ENCODE measurements around the gene GRAP. TPM values are rescaled to one million over a fixed set of nuclear protein-coding genes. Genes with fewer than 3 reads are reported as not detected.

GRAP gene
- total RNA-seq, 2 experiments from 2014 or later: 11.9 to 12.2 TPM

GRCh38 chr17:18986541-18987229 is 60.1 kb downstream of the GRAP start:
- Mint-ChIP-seq H3K4me1 (ENCODE audit: low read depth) (peaks cover 22% of the 10 kb centered on the region), H3K4me3 (no peak overlapping the region), H3K27me3 (no peaks in the 10 kb centered on the region), H3K9me3 (no peaks in the 10 kb centered on the region), H3K36me3 (ENCODE audit: low read depth) (peaks cover 8% of the 10 kb centered on the region), H3K27ac (no peak overlapping the region)
- peak; percentile 52 for ATAC-seq
- intact Hi-C loops (cut with micrococcal nuclease): no loop called here
- POLR2A ChIA-PET: interaction anchor here (0.6 to 1.2 kb wide), 2 partner anchors 11 to 36 kb away, joined by 3 read pairs; no protein-coding TSS in a partner anchor
- DNase-seq: peak; percentile 52
- TF ChIP-seq CTCF (IDR thresholded peaks at IDR 0.05): no peak
- CTCF ChIA-PET: interaction anchor here (1.2 kb wide), 1 partner anchor 26 kb away, joined by 3 read pairs; no protein-coding TSS in a partner anchor

GRCh38 chr17:18985475-18985874 is 61.3 kb downstream of the GRAP start:
- Mint-ChIP-seq H3K4me3 (no peak overlapping the region), H3K36me3 (ENCODE audit: low read depth) (peaks cover 8% of the 10 kb centered on the region), H3K9me3 (no peaks in the 10 kb centered on the region), H3K27me3 (no peaks in the 10 kb centered on the region), H3K4me1 (ENCODE audit: low read depth) (peaks cover 19% of the 10 kb centered on the region), H3K27ac (no peak overlapping the region)
- ChIA-PET CTCF (interaction anchor here (0.7 to 1.3 kb wide), 2 partner anchors 16 to 24 kb away, joined by 3 to 4 read pairs; no protein-coding TSS in a partner anchor), POLR2A (interaction anchor here (1.2 kb wide), 1 partner anchor 37 kb away, joined by 3 read pairs; no protein-coding TSS in a partner anchor)
- TF ChIP-seq CTCF (IDR thresholded peaks at IDR 0.05): no peak
- intact Hi-C loops (cut with micrococcal nuclease): no loop called here
- DNase-seq (no peak), ATAC-seq (no peak)

- intact Hi-C loops (cut with micrococcal nuclease): no loop called here
- Mint-ChIP-seq H3K36me3 (ENCODE audit: low read depth) (peaks cover 8% of the 10 kb centered on the region), H3K4me1 (ENCODE audit: low read depth) (peaks cover 19% of the 10 kb centered on the region), H3K9me3 (no peaks in the 10 kb centered on the region), H3K27me3 (no peaks in the 10 kb centered on the region), H3K4me3 (no peak overlapping the region), H3K27ac (no peak overlapping the region)
- ChIA-PET CTCF (no interaction called here), POLR2A (no interaction called here)
- DNase-seq (no peak), ATAC-seq (no peak)
- TF ChIP-seq CTCF (IDR thresholded peaks at IDR 0.05): no peak
These were observed 62.3 kb downstream of the GRAP start for GRCh38 chr17:18984273-18985114.

- POLR2A ChIA-PET: interaction anchor here (1.0 to 1.1 kb wide), 2 partner anchors 19 to 20 kb away, joined by 3 read pairs; no protein-coding TSS in a partner anchor
- CTCF ChIA-PET: interaction anchor here (1.2 kb wide), 1 partner anchor 21 kb away, joined by 3 read pairs; no protein-coding TSS in a partner anchor
- no peak for TF ChIP-seq CTCF (IDR thresholded peaks at IDR 0.05)
- ATAC-seq (no peak), DNase-seq (no peak)
- no peak overlapping the region for H3K27ac Mint-ChIP-seq
- H3K36me3 Mint-ChIP-seq (ENCODE audit: low read depth): peaks cover 5% of the 10 kb centered on the region
- no peaks in the 10 kb centered on the region for H3K9me3 Mint-ChIP-seq
- intact Hi-C loops (cut with micrococcal nuclease): no loop called here
- no peak overlapping the region for H3K4me3 Mint-ChIP-seq
- H3K4me1 Mint-ChIP-seq (ENCODE audit: low read depth): peaks cover 5% of the 10 kb centered on the region
- H3K27me3 Mint-ChIP-seq: no peaks in the 10 kb centered on the region
These were observed 64.9 kb downstream of the GRAP start for GRCh38 chr17:18981642-18982424.

All from activated CD8-positive, alpha-beta T cell treated with anti-CD3 and anti-CD28 coated beads for 36 hours (primary cell).